ENCODE results near the gene PRKN.

PRKN gene

GRCh38 chr6:162124710-162125435, 602.7 kb downstream of the PRKN start:
- no peak overlapping the region for H3K4me3 ChIP-seq (ENCODE audit: low read depth, low read length)
- TF ChIP-seq CTCF (IDR thresholded peaks at IDR 0.05; ENCODE audit: low read depth, low read length): no peak

DNA sequence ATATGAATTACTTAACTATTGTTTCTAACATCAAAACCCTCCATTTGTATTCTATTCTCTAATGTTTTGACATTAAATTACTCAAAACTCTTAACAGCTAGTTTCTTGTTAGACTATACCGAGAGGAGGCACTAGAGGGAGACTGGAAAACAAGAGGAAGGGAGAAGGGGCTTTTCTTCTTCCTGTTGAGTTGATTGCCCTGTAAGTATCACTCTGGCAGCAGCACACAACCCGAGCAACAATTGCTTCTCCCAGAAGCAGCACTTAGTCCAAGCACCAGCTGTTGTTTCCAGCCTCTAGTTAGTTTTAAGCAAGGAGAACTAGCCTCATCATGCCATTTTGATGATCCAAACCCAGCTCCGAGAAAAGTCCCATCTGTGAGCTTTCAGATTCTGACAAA, 603.8 kb downstream of the PRKN start:
- no peak for TF ChIP-seq CTCF (IDR thresholded peaks at IDR 0.05; ENCODE audit: low read depth, low read length)
- H3K4me3 ChIP-seq (ENCODE audit: low read depth, low read length): no peak overlapping the region

DNA sequence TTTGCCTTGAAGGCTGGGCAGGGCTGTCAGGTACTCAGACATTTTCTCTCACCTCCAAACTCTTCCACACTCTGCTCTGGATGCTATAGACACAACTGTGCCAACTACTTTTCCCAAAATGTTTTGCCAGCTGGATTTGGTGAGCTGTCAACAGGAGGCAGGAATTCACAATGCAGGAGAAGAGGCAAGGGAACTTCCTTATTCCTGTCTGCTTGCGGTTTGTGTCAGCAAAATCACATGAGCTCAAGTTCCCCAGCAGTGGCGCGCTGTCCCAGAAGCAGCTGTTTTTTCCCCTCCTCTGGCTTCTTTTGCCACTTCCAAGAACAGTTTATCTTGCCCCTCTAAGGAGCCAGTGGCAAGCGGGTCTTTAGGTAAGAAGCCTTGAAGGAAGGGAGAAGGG, 608.2 kb downstream of the PRKN start:
- H3K4me3 ChIP-seq (ENCODE audit: low read depth, low read length): no peak overlapping the region
- no peak for TF ChIP-seq CTCF (IDR thresholded peaks at IDR 0.05; ENCODE audit: low read depth, low read length)

GRCh38 chr6:162118706-162119105, 608.9 kb downstream of the PRKN start:
- TF ChIP-seq CTCF (IDR thresholded peaks at IDR 0.05; ENCODE audit: low read depth, low read length): no peak
- no peak overlapping the region for H3K4me3 ChIP-seq (ENCODE audit: low read depth, low read length)

GRCh38 chr6:162116902-162117525, 610.6 kb downstream of the PRKN start:
- H3K4me3 ChIP-seq (ENCODE audit: low read depth, low read length): no peak overlapping the region
- TF ChIP-seq CTCF (IDR thresholded peaks at IDR 0.05; ENCODE audit: low read depth, low read length): no peak

DNA sequence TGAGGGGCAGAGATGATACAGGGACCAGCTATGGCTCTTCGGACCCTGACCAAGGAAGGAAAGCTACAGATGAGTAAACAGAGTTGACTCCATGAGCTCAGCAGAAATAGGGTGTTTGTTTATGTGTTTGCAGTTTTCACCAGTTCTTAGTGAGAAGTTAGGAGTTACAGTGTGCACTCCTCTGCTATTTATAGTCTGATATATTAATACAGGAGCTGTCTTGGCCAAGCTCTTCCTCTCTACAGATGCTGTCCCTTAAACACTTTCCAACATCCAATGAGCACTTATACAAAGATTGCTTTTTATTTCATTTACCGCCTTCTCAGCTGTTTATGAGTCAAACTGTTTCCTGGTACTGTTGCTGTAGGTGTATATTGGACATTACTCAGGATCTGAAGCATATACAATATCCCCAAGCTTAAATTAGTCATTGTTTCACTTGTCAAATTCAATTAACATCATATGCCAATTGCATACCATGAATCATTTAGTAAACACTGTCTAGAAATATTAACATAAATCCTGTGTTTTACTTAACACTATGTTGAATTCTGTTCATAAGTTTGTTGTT, 618.0 kb downstream of the PRKN start:
- no peak for TF ChIP-seq CTCF (IDR thresholded peaks at IDR 0.05; ENCODE audit: low read depth, low read length)
- no peak overlapping the region for H3K4me3 ChIP-seq (ENCODE audit: low read depth, low read length)

DNA sequence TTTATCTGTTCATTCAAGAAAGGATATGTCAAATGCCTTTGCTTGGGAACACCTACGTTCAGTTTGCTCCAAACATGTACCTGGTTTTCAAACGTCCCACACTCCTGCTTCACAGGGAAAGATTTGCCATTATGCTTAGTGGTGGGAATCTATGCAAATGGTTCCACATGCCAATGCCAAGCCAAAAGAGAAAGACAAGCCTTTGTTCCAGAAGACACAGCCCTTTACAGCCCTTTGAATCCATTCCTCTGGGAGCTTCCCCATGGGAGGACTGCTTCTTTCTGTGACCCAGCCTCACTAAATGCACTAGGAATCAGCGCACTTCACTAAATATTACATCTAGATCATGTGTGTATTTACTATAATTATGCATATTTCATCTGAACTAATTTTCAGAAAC, 619.5 kb downstream of the PRKN start:
- no peak for TF ChIP-seq CTCF (IDR thresholded peaks at IDR 0.05; ENCODE audit: low read depth, low read length)
- no peak overlapping the region for H3K4me3 ChIP-seq (ENCODE audit: low read depth, low read length)

Measured in WI38 (cell line).